K562 (cell line): Measurements from ENCODE around the gene KCNJ11. TPM values are rescaled to one million over a fixed set of nuclear protein-coding genes. Genes with fewer than 3 reads are reported as not detected.

Experiments
- ATAC-seq: fragments of 200-7000 bp; cut with Tn5 transposase; 3 replicates; pipeline ENCODE4 v1.9.1; 2020; ENCODE audit warnings: moderate library complexity
- BruUV-seq: library from RNA; stranded (reverse); fragments of 400-500 nt; replicated peaks from 2 replicates; lab custom pipeline; 2021; lab: Mats Ljungman, UMichigan
- CTCF ChIA-PET: fragments of 300-600 bp; formaldehyde crosslinking; extraction: SDS; loops from one replicate; lab custom pipeline; 2021; ENCODE audit warnings: low intra/inter-chr PET ratio; lab: Yijun Ruan, JAX
- POLR2A ChIA-PET: fragments of 300-600, 350-650 bp; sonication (Branson Sonifier 250); formaldehyde crosslinking; extraction: SDS; loops from one replicate; lab custom pipeline; 2021; ENCODE audit warnings: antibody characterized with exemption, inconsistent platforms; lab: Yijun Ruan, JAX
- DNase-seq, 4 experiments: peaks; one replicate each; pipeline versions ENCODE4 v3.0.0 to v3.0.0-alpha.2; 2011 to 2018; ENCODE audit warnings: low spot score in 3 of 4, mixed read lengths in 3 of 4; ENCODE audit errors: extremely low read depth in 1 of 4
- FAIRE-seq: peaks from 2 replicates; lab custom pipeline; 2011; peaks lifted over from hg19 to GRCh38; lab: Jason Lieb, UNC
- H2AFZ ChIP-seq: 2 replicates; pipeline ENCODE4 v1.6.0; 2011; ENCODE audit warnings: low read depth, low read length, control low read depth, inconsistent platforms
- H3K27ac ChIP-seq: fragments of 200-600 bp; 3 replicates; pipeline ENCODE4 v1.8.0; 2011; ENCODE audit warnings: low read depth, mild to moderate bottlenecking, control low read depth, inconsistent platforms, low read length, moderate library complexity, mixed read lengths; ENCODE audit errors: extremely low read depth
- H3K27me3 ChIP-seq, 2 experiments: fragments of 300-600 bp in 1 of 2; 2 replicates in 1 of 2; 3 replicates in 1 of 2; pipeline versions ENCODE4 v1.6.0 to v1.8.0; 2011; ENCODE audit warnings: inconsistent platforms in 2 of 2, low read length in 2 of 2, mild to moderate bottlenecking in 1 of 2, mixed read lengths in 1 of 2, moderate library complexity in 1 of 2; ENCODE audit not compliant: control insufficient read depth in 2 of 2, insufficient read depth in 2 of 2
- H3K36me3 ChIP-seq: fragments of 300-600 bp; 3 replicates; pipeline ENCODE4 v1.8.0; 2011; ENCODE audit warnings: mild to moderate bottlenecking, low read length, inconsistent platforms; ENCODE audit not compliant: control insufficient read depth, insufficient read depth
- H3K4me1 ChIP-seq, 2 experiments: fragments of 200-600 bp in 1 of 2; replicated peaks in 1 of 2; 2 replicates in 1 of 2; 3 replicates in 1 of 2; pipeline versions ENCODE4 v1.5.1 to v1.8.0; 2011; ENCODE audit warnings: inconsistent platforms in 2 of 2, low read length in 2 of 2, mild to moderate bottlenecking in 1 of 2, mixed read lengths in 1 of 2, moderate library complexity in 1 of 2; ENCODE audit not compliant: control insufficient read depth in 2 of 2, insufficient read depth in 2 of 2
- H3K4me2 ChIP-seq: 2 replicates; pipeline ENCODE4 v1.6.1; 2011; ENCODE audit warnings: low read length, control low read depth, inconsistent platforms, mixed read lengths; ENCODE audit not compliant: insufficient read depth
- H3K4me3 ChIP-seq: fragments of 200-600 bp; sonication (generic), shearing (Covaris generic); 2 replicates; pipeline ENCODE4 v1.5.1; 2016; ENCODE audit warnings: control low read depth, inconsistent platforms
- H3K79me2 ChIP-seq: fragments of 200-600 bp; 3 replicates; pipeline ENCODE4 v1.8.0; 2011; ENCODE audit warnings: low read length, inconsistent platforms; ENCODE audit not compliant: control insufficient read depth, insufficient read depth
- H3K9ac ChIP-seq, 2 experiments: 2 replicates each; pipeline versions ENCODE4 v1.6.0 to v1.6.1; 2011; ENCODE audit warnings: low read depth in 2 of 2, low read length in 2 of 2, control low read depth in 1 of 2, inconsistent platforms in 1 of 2, mild to moderate bottlenecking in 1 of 2, mixed read lengths in 1 of 2; ENCODE audit not compliant: insufficient read depth in 1 of 2
- H3K9me1 ChIP-seq: one replicate; pipeline ENCODE4 v1.6.0; 2011; ENCODE audit warnings: inconsistent platforms, mild to moderate bottlenecking, low read length, moderate library complexity; ENCODE audit not compliant: control insufficient read depth, insufficient read depth
- H3K9me3 ChIP-seq: replicated peaks from 2 replicates; pipeline ENCODE4 v1.5.1; 2011; ENCODE audit warnings: low read depth, low read length, inconsistent platforms; ENCODE audit not compliant: control insufficient read depth, insufficient read depth
- H4K20me1 ChIP-seq: replicated peaks from 2 replicates; pipeline ENCODE4 v1.6.1; 2011; ENCODE audit warnings: low read length, inconsistent platforms, mixed read lengths; ENCODE audit not compliant: control insufficient read depth, insufficient read depth
- HINFP ChIP-seq: fragments of 450-650 bp; conservative IDR thresholded peaks from 2 replicates; pipeline ENCODE4 v1.6.1; 2016; ENCODE audit warnings: missing genetic modification characterization, low read depth, mild to moderate bottlenecking, control low read depth, missing compliant biosample characterization
- RB1 ChIP-seq: fragments of 450-650 bp; IDR thresholded peaks from 2 replicates; pipeline ENCODE4 v1.6.1; 2017; ENCODE audit warnings: low read depth, mild to moderate bottlenecking
- ZNF408 ChIP-seq: fragments of 250-450 bp; sonication (Bioruptor Pico); IDR thresholded peaks from 2 replicates; pipeline ENCODE4 v1.4.0; 2020; ENCODE audit warnings: low read depth, mild to moderate bottlenecking, moderate library complexity
- WGBS: fragments of 100-300 bp; shearing (Covaris generic); methylation state at CpG from one replicate; pipeline ENCODE4 v1.1.6; 2016; ENCODE audit warnings: low coverage, mixed read lengths; ENCODE audit not compliant: insufficient coverage; ENCODE audit errors: missing lambda C conversion rate; 5-methylcytosine and 5-hydroxymethylcytosine counted together
- in situ Hi-C: fragments of 300-500 bp; cut with MboI; formaldehyde crosslinking; loops from 4 replicates; pipeline ENCODE4 v1.15.0; 2018; ENCODE audit warnings: inconsistent platforms, mixed read lengths
- intact Hi-C: fragments of 100-400 bp; cut with micrococcal nuclease; formaldehyde crosslinking; loops from 2 replicates; pipeline ENCODE4 v1.14.2; 2022
- polyA plus RNA-seq, 8 experiments: library from polyadenylated mRNA; depleted of rRNA in 4 of 8; stranded (reverse) in 5 of 8; unstranded in 3 of 8; fragments of >200 nt; fragmentation: Nextera tagmentation in 2 of 8; fragmentation: Illumina TruSeq in 1 of 8; extraction: Ambion mirVana in 2 of 8; extraction: Trizol in 1 of 8; gene quantifications; 2 replicates each; pipeline versions ENCODE4 v1.2.1 to v1.2.3, GENCODE V29; 2011 to 2014; ENCODE audit warnings: inconsistent platforms in 1 of 8, missing spikeins in 1 of 8
- total RNA-seq, 7 experiments: library from RNA; depleted of rRNA in 6 of 7; stranded (reverse); fragments of >200 nt in 6 of 7; fragmentation: Illumina TruSeq in 2 of 7; extraction: Trizol in 2 of 7; gene quantifications; 2 replicates each; pipeline versions ENCODE4 v1.2.1 to v1.2.3, GENCODE V29; 2011 to 2021; ENCODE audit warnings: low replicate concordance in 1 of 7

Gene KCNJ11
- total and polyA plus RNA-seq, 9 of the 15 experiments (the other 6 are each of a cell fraction or from before 2014, with no cell fraction given), result 0.54 to 3.7 (median 0.86) TPM; not detected in 2

GRCh38 chr11:17401316-17401715, 12.9 kb upstream of the KCNJ11 start:
- in situ Hi-C loops (no loop called here), intact Hi-C loops (no loop called here)
- 0% methylated on average over 2 of the region's 2 CpGs for WGBS

More at GRCh38 chr11:17401316-17401715, 12.9 kb upstream of the KCNJ11 start:
- no peaks in the 10 kb centered on the region for H3K36me3 ChIP-seq
- POLR2A ChIA-PET, result interaction anchor here (0.5 to 0.7 kb wide), 2 partner anchors 18 to 316 kb away, joined by 3 to 5 read pairs; no protein-coding TSS in a partner anchor
- H3K9me1 ChIP-seq, result no peaks in the 10 kb centered on the region
- ATAC-seq, result no peak
- no peak overlapping the region for H3K4me2 ChIP-seq
- no TSS peak for BruUV-seq
- no peak for FAIRE-seq
- H4K20me1 ChIP-seq, result 0 out of 2 replicates have a peak, but pooled peaks cover 5% of the 10 kb centered on the region
- no peak overlapping the region for H3K27ac ChIP-seq
- no peak overlapping the region for H3K9ac ChIP-seq
- H2AFZ ChIP-seq, result no peak overlapping the region
- CTCF ChIA-PET, result no interaction called here
- no peak overlapping the region for H3K4me3 ChIP-seq
- H3K27me3 ChIP-seq, result peaks cover 25 to 68% of the 10 kb centered on the region in 2 experiments; a peak in 4 of 5 replicates
- H3K79me2 ChIP-seq, result no peaks in the 10 kb centered on the region
- peaks cover 3 to 6% of the 10 kb centered on the region in 2 experiments; a peak in 2 of 5 replicates for H3K4me1 ChIP-seq
- no peaks in the 10 kb centered on the region for H3K9me3 ChIP-seq
- TF ChIP-seq HINFP, result no peak
- TF ChIP-seq RB1, result no peak
- no peak for TF ChIP-seq ZNF408 (CRISPR knock-in tag)
- no peak for DNase-seq
